HEK293T (cell line): Measurements from ENCODE around the gene CRCP.

Experiments used
- BHLHE40 ChIP-seq: fragments of 450-650 bp; IDR thresholded peaks from 2 replicates; pipeline ENCODE4 v1.6.1; 2016; ENCODE audit warnings: mild to moderate bottlenecking, moderate library complexity, borderline replicate concordance
- FOXA1 ChIP-seq: fragments of 450-650 bp; IDR thresholded peaks from 2 replicates; pipeline ENCODE4 v1.6.1; 2016; ENCODE audit warnings: mild to moderate bottlenecking
- SP1 ChIP-seq: fragments of 450-650 bp; IDR thresholded peaks from 2 replicates; pipeline ENCODE4 v1.6.1; 2017
- SUZ12 ChIP-seq: fragments of 450-650 bp; IDR thresholded peaks from 2 replicates; pipeline ENCODE4 v1.6.1; 2016; ENCODE audit warnings: mild to moderate bottlenecking
- TARDBP ChIP-seq: fragments of 450-650 bp; IDR thresholded peaks from 2 replicates; pipeline ENCODE4 v1.6.1; 2016

DNA sequence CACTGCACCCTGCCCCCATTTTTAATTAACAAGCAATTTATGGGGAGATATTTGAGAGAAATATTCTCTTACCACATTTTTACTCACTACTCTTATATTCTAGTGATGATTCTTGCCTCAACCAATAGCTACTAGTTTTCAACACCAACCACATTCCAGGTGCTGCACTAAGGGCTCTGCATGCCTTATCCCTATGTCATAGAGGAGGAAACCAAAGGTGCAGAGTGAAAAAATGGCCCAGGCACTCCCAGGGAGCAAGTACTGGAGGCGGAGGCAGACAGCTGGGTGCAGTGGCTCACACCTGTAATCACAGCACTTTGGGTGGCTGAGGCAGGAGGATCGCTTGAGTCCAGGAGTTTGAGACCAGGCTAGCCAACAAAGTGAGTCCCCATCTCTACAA, 55.0 kb downstream of the CRCP start:
- TF ChIP-seq SUZ12 = no peak
- TF ChIP-seq FOXA1 = no peak
- no peak for TF ChIP-seq SP1
- no peak for TF ChIP-seq TARDBP
- no peak for TF ChIP-seq BHLHE40
